GM12878 (cell line): ENCODE results near the gene SLC15A4. TPM values are rescaled to one million over a fixed set of nuclear protein-coding genes. Genes with fewer than 3 reads are reported as not detected.

Experiments used
- ATAC-seq: fragments of 200-7000 bp; cut with Tn5 transposase; 3 replicates; pipeline ENCODE4 v1.9.1; 2020; ENCODE audit warnings: mild to moderate bottlenecking, moderate library complexity
- BruUV-seq: library from RNA; stranded (reverse); fragments of 400-500 nt; replicated peaks from 2 replicates; lab custom pipeline; 2021; lab: Mats Ljungman, UMichigan
- CTCF ChIA-PET: fragments of 300-600 bp; sonication (Branson Sonifier 250); formaldehyde crosslinking; extraction: SDS; loops from one replicate; lab custom pipeline; 2021; ENCODE audit warnings: inconsistent platforms; lab: Yijun Ruan, JAX
- POLR2A ChIA-PET: fragments of 350-600 bp; formaldehyde crosslinking; extraction: SDS; loops from one replicate; lab custom pipeline; 2021; ENCODE audit warnings: inconsistent platforms; lab: Charles Lee
- RAD21 ChIA-PET: fragments of 300-600 bp; sonication (Branson Sonifier 250); formaldehyde crosslinking; loops from one replicate; lab custom pipeline; 2023; ENCODE audit warnings: antibody characterized with exemption; ENCODE audit not compliant: unreplicated experiment; lab: Charles Lee
- SMC1A ChIA-PET: fragments of 300-600 bp; sonication (Branson Sonifier 250); formaldehyde crosslinking; loops from one replicate; lab custom pipeline; 2023; ENCODE audit not compliant: unreplicated experiment, uncharacterized antibody; lab: Charles Lee
- DNase-seq: peaks from one replicate; pipeline ENCODE4 v3.0.0-alpha.2; 2011; ENCODE audit warnings: low read depth, low spot score
- FAIRE-seq: peaks from 3 replicates; lab custom pipeline; 2011; peaks lifted over from hg19 to GRCh38; lab: Jason Lieb, UNC
- H2AFZ ChIP-seq: 2 replicates; pipeline ENCODE4 v1.6.0; 2011; ENCODE audit warnings: low read depth, low read length, control low read depth; ENCODE audit not compliant: control insufficient read depth
- H3K27ac ChIP-seq: 2 replicates; pipeline ENCODE4 v1.5.1; 2011; ENCODE audit warnings: control low read depth; ENCODE audit not compliant: control insufficient read depth, insufficient read depth
- H3K27me3 ChIP-seq, 2 experiments: replicated peaks in 1 of 2; 2 replicates each; pipeline versions ENCODE4 v1.6.0 to v1.6.1; 2011; ENCODE audit warnings: low read length in 1 of 2; ENCODE audit not compliant: control insufficient read depth in 2 of 2, insufficient read depth in 2 of 2
- H3K36me3 ChIP-seq, 2 experiments: 2 replicates each; pipeline ENCODE4 v1.5.1; 2011; ENCODE audit warnings: low read length in 1 of 2; ENCODE audit not compliant: control insufficient read depth in 2 of 2, insufficient read depth in 2 of 2
- H3K4me1 ChIP-seq: 2 replicates; pipeline ENCODE4 v1.6.1; 2011; ENCODE audit warnings: mild to moderate bottlenecking, low read length, moderate library complexity, mixed read lengths; ENCODE audit not compliant: control insufficient read depth, insufficient read depth
- H3K4me2 ChIP-seq: 2 replicates; pipeline ENCODE4 v1.6.0; 2011; ENCODE audit warnings: control low read depth; ENCODE audit not compliant: control insufficient read depth, insufficient read depth
- H3K4me3 ChIP-seq: fragments of 200-600 bp; sonication (generic); 2 replicates; pipeline ENCODE4 v1.5.1; 2016
- H3K79me2 ChIP-seq: 2 replicates; pipeline ENCODE4 v1.6.0; 2011; ENCODE audit warnings: low read length; ENCODE audit not compliant: control insufficient read depth, insufficient read depth
- H3K9ac ChIP-seq: 2 replicates; pipeline ENCODE4 v1.8.0; 2011; ENCODE audit warnings: low read length, control low read depth, mixed read lengths; ENCODE audit not compliant: control insufficient read depth, insufficient read depth
- H3K9me3 ChIP-seq: replicated peaks from 3 replicates; pipeline ENCODE4 v1.5.1; 2011; ENCODE audit warnings: mild to moderate bottlenecking, low read length; ENCODE audit not compliant: control insufficient read depth, insufficient read depth
- H4K20me1 ChIP-seq: 2 replicates; pipeline ENCODE4 v1.6.0; 2011; ENCODE audit not compliant: control insufficient read depth, insufficient read depth
- ATF3 ChIP-seq: IDR thresholded peaks from 2 replicates; pipeline ENCODE4 v1.6.1; 2011; ENCODE audit warnings: low read depth, mild to moderate bottlenecking, low read length, moderate library complexity, borderline replicate concordance; ENCODE audit errors: extremely low read depth
- ATF7 ChIP-seq: fragments of 450-650 bp; IDR thresholded peaks from 2 replicates; pipeline ENCODE4 v1.6.1; 2016; ENCODE audit warnings: low read depth, mild to moderate bottlenecking
- BCL3 ChIP-seq: IDR thresholded peaks from 2 replicates; pipeline ENCODE4 v1.6.1; 2011; ENCODE audit warnings: borderline replicate concordance, low read depth, mild to moderate bottlenecking, moderate library complexity, low read length; ENCODE audit not compliant: insufficient read depth, poor library complexity, severe bottlenecking
- CBFB ChIP-seq: IDR thresholded peaks from 2 replicates; pipeline ENCODE4 v1.6.1; 2016; ENCODE audit warnings: antibody characterized with exemption, low read depth
- CHD2 ChIP-seq: IDR thresholded peaks from 2 replicates; pipeline ENCODE4 v1.6.1; 2011; ENCODE audit warnings: low read depth, low read length, improper control_type of control experiment, borderline replicate concordance
- EP300 ChIP-seq, 2 experiments: fragments of 150-350 bp in 1 of 2; IDR thresholded peaks; 2 replicates each; pipeline ENCODE4 v1.6.1; 2011 to 2012; ENCODE audit warnings: low read depth in 2 of 2, low read length in 2 of 2, borderline replicate concordance in 1 of 2, improper control_type of control experiment in 1 of 2, inconsistent platforms in 1 of 2; ENCODE audit not compliant: control insufficient read depth in 1 of 2
- JUNB ChIP-seq: IDR thresholded peaks from 2 replicates; pipeline ENCODE4 v1.6.1; 2016; ENCODE audit warnings: antibody characterized with exemption, mild to moderate bottlenecking
- MEF2B ChIP-seq: fragments of 450-650 bp; IDR thresholded peaks from 2 replicates; pipeline ENCODE4 v1.6.1; 2018; ENCODE audit warnings: mild to moderate bottlenecking, moderate library complexity; ENCODE audit not compliant: partially characterized antibody, poor library complexity, severe bottlenecking
- NKRF ChIP-seq: fragments of 450-650 bp; conservative IDR thresholded peaks from 2 replicates; pipeline ENCODE4 v1.6.1; 2017; ENCODE audit warnings: mild to moderate bottlenecking, moderate library complexity
- PAX8 ChIP-seq: fragments of 450-650 bp; IDR thresholded peaks from 2 replicates; pipeline ENCODE4 v1.6.1; 2017; ENCODE audit warnings: mild to moderate bottlenecking, moderate library complexity
- POLR2A ChIP-seq: IDR thresholded peaks from 2 replicates; pipeline ENCODE4 v1.6.1; 2011; ENCODE audit warnings: low read depth, mild to moderate bottlenecking, low read length
- RB1 ChIP-seq: fragments of 450-650 bp; formaldehyde crosslinking; IDR thresholded peaks from 2 replicates; pipeline ENCODE4 v1.6.1; 2017; ENCODE audit warnings: mild to moderate bottlenecking, borderline replicate concordance
- SREBF2 ChIP-seq: IDR thresholded peaks from 2 replicates; pipeline ENCODE4 v1.6.1; 2012; ENCODE audit warnings: mild to moderate bottlenecking, low read length
- SRF ChIP-seq, 2 experiments: IDR thresholded peaks; 2 replicates each; pipeline ENCODE4 v1.6.1; 2011; ENCODE audit warnings: low read depth in 2 of 2, low read length in 2 of 2, mild to moderate bottlenecking in 1 of 2, moderate library complexity in 1 of 2
- SUZ12 ChIP-seq: fragments of 200-600 bp; sonication (generic); IDR thresholded peaks from one replicate; pipeline ENCODE4 v1.6.1; 2018; ENCODE audit warnings: antibody characterized with exemption, mild to moderate bottlenecking; ENCODE audit not compliant: unreplicated experiment
- TARDBP ChIP-seq: IDR thresholded peaks from 2 replicates; pipeline ENCODE4 v1.6.1; 2016; ENCODE audit warnings: borderline replicate concordance
- ZBED1 ChIP-seq: IDR thresholded peaks from 2 replicates; pipeline ENCODE4 v1.6.1; 2016; ENCODE audit warnings: borderline replicate concordance
- ZNF24 ChIP-seq: fragments of 450-650 bp; IDR thresholded peaks from 2 replicates; pipeline ENCODE4 v1.6.1; 2017; ENCODE audit warnings: antibody characterized with exemption, mild to moderate bottlenecking
- WGBS: methylation state at CpG from one replicate; pipeline ENCODE4 v1.1.6; 2016; ENCODE audit warnings: low lambda C conversion rate; ENCODE audit not compliant: insufficient replicate concordance, insufficient coverage; ENCODE audit errors: missing lambda C conversion rate; 5-methylcytosine and 5-hydroxymethylcytosine counted together
- in situ Hi-C: fragments of 300-500 bp; cut with MboI; formaldehyde crosslinking; loops from 9 replicates; pipeline ENCODE4 v1.14.3; 2018; ENCODE audit warnings: mixed read lengths
- intact Hi-C: fragments of 100-400 bp; cut with micrococcal nuclease; formaldehyde crosslinking; loops from one replicate; pipeline ENCODE4 v1.14.2; 2022; ENCODE audit not compliant: unreplicated experiment
- polyA plus RNA-seq, 11 experiments: library from polyadenylated mRNA; depleted of rRNA in 4 of 11; unstranded in 6 of 11; stranded (reverse) in 5 of 11; fragments of >200 nt; fragmentation: Nextera tagmentation in 4 of 11; fragmentation: Illumina TruSeq in 1 of 11; extraction: Ambion mirVana in 4 of 11; extraction: Trizol in 1 of 11; gene quantifications; 1 replicate in 1 of 11; 2 replicates in 10 of 11; pipeline versions ENCODE4 v1.2.1 to v1.2.3, GENCODE V29; 2011 to 2016; ENCODE audit warnings: inconsistent platforms in 2 of 11, missing spikeins in 2 of 11, low read depth in 1 of 11
- total RNA-seq, 4 experiments: library from RNA; depleted of rRNA in 3 of 4; stranded (reverse); fragments of >200 nt in 3 of 4; fragmentation: Illumina TruSeq in 1 of 4; extraction: Trizol in 1 of 4; gene quantifications; 2 replicates each; pipeline versions ENCODE4 v1.2.1 to v1.2.3, GENCODE V29; 2013 to 2021
- TF ChIP-seq, protein P1 (sequence below): fragments of 450-650 bp; IDR thresholded peaks from 2 replicates; pipeline ENCODE4 v1.6.1; 2014; ENCODE audit warnings: mild to moderate bottlenecking

Gene SLC15A4
- total and polyA plus RNA-seq, 10 of the 15 experiments (the other 5 are each of a cell fraction or from before 2014, with no cell fraction given) = 12.7 to 257 (median 36.6) TPM

- no peaks in the 10 kb centered on the region; a peak in 1 of 4 replicates for H3K36me3 ChIP-seq
- peaks cover 28% of the 10 kb centered on the region for H3K4me1 ChIP-seq
- ChIA-PET CTCF (interaction anchor here (0.6 to 5.1 kb wide), 7 partner anchors 10 to 142 kb away, joined by 3 to 33 read pairs (median 3); no protein-coding TSS in a partner anchor), POLR2A (interaction anchor here (0.8 to 5.4 kb wide), 5 partner anchors 12 to 87 kb away, joined by 3 to 45 read pairs (median 4); no protein-coding TSS in a partner anchor), SMC1A (interaction anchor here (0.7 to 5.8 kb wide), 9 partner anchors 13 to 141 kb away, joined by 3 to 62 read pairs (median 5); no protein-coding TSS in a partner anchor), RAD21 (interaction anchor here (0.9 to 5.4 kb wide), 10 partner anchors 7 to 142 kb away, joined by 3 to 66 read pairs (median 23); no protein-coding TSS in a partner anchor)
- FAIRE-seq (no peak), DNase-seq (no peak), ATAC-seq (no peak)
- H3K9ac ChIP-seq = no peak overlapping the region
- peaks cover 6% of the 10 kb centered on the region for H3K9me3 ChIP-seq
- peaks cover 19% of the 10 kb centered on the region for H3K79me2 ChIP-seq
- H3K4me2 ChIP-seq = no peak overlapping the region
- BruUV-seq = no TSS peak
- intact Hi-C loops = no loop called here
- WGBS = 97% methylated on average over 2 of the region's 2 CpGs
- no peak overlapping the region for H3K4me3 ChIP-seq
- H3K27me3 ChIP-seq = no peaks in the 10 kb centered on the region
- no peak overlapping the region for H3K27ac ChIP-seq
- no peak overlapping the region for H2AFZ ChIP-seq
- H4K20me1 ChIP-seq = no peaks in the 10 kb centered on the region
- in situ Hi-C loops = no loop called here
- no peak for TF ChIP-seq SREBF2
- TF ChIP-seq BCL3 = no peak
- no peak for TF ChIP-seq RB1
- TF ChIP-seq, protein P1, sequence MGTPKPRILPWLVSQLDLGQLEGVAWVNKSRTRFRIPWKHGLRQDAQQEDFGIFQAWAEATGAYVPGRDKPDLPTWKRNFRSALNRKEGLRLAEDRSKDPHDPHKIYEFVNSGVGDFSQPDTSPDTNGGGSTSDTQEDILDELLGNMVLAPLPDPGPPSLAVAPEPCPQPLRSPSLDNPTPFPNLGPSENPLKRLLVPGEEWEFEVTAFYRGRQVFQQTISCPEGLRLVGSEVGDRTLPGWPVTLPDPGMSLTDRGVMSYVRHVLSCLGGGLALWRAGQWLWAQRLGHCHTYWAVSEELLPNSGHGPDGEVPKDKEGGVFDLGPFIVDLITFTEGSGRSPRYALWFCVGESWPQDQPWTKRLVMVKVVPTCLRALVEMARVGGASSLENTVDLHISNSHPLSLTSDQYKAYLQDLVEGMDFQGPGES = no peak
- TF ChIP-seq ZBED1 = no peak
- TF ChIP-seq ZNF24 = no peak
- TF ChIP-seq JUNB = no peak
- TF ChIP-seq ATF3 = no peak
- TF ChIP-seq SRF (IDR thresholded peaks at IDR 0.05; ENCODE audit: low read depth in 2 of 2, low read length in 2 of 2) = no peak
- TF ChIP-seq POLR2A = no peak
- TF ChIP-seq PAX8 = no peak
- TF ChIP-seq CHD2 = no peak
- TF ChIP-seq MEF2B = no peak
- TF ChIP-seq NKRF = no peak
- TF ChIP-seq ATF7 = no peak
- TF ChIP-seq CBFB = no peak
- TF ChIP-seq EP300 (IDR thresholded peaks at IDR 0.05; ENCODE audit: borderline replicate concordance in 1 of 2, control insufficient read depth in 1 of 2, low read depth in 2 of 2, low read length in 2 of 2) = no peak
- TF ChIP-seq SUZ12 = no peak
- no peak for TF ChIP-seq TARDBP
These were observed 4.0 kb upstream of the SLC15A4 start for GRCh38 chr12:128827724-128828123.
